ENCODE results near the gene LYPLAL1. TPM values are rescaled to one million over a fixed set of nuclear protein-coding genes. Genes with fewer than 3 reads are reported as not detected.

Gene LYPLAL1
- total RNA-seq, result 11.3 and 17.9 TPM in 2 replicates

GRCh38 chr1:219173758-219174459, at the start of gene LYPLAL1:
LYPLAL1 (plus strand) TSS chr1:219173878; CDS start chr1:219173891, 13 bp downstream.

